HG02885 (cell line): ENCODE results near the gene DSC3.

Experiments
- ATAC-seq: cut with Tn5 transposase; IDR thresholded peaks from one replicate; pipeline ENCODE4 v1.9.1; 2021; ENCODE audit warnings: mild to moderate bottlenecking; ENCODE audit not compliant: unreplicated experiment, poor library complexity

Gene DSC3

DNA sequence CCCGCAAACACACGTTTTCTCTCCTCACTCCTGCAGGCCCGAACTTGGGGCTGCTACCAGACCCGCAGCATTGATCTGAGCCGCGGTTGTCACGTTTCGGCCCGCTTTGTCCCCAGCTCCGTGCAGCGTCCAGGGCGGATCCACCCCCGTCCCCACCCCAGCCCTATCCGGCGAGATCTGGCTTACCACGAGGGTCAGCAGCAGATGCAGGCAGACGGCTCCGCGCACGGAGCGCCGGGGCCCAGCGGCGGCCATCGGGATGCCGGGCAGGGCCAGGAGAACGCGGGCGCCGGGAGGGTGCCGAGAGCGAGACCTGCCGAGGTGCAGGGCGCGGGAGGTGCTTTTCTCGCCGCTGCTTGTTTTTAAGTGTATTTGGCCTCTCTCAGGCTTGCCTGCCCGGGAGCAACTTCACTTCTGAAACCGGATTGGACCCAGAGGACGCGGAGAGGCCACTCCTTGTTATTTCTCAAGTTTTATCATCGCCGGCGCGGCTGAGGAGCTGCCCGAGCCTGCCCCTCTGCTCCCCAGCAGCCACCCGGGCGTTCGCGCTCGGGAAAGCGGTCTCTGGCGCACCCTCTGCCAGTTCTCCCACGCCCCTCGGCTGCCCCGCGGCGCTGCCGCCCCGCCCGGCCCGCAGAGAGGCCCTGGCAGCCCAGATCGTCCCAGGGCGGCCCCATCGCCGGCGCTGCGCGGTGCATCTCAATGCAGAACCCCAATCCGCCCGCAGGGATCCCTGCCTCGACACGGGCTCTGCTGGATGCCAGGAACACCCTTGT lies at the start of gene DSC3:
Gene DSC3 (minus strand): TSS at position 337 of the 776 bp plus-strand sequence. CDS start 82 bp downstream, at position 255.
- no peak for ATAC-seq

GRCh38 chr18:31091350-31091749 lies 48.8 kb upstream of the DSC3 start:
- ATAC-seq, result no peak

GRCh38 chr18:31088532-31088931 lies 46.0 kb upstream of the DSC3 start:
- ATAC-seq, result no peak

GRCh38 chr18:31079973-31080372 lies 37.4 kb upstream of the DSC3 start:
- ATAC-seq, result no peak

DNA sequence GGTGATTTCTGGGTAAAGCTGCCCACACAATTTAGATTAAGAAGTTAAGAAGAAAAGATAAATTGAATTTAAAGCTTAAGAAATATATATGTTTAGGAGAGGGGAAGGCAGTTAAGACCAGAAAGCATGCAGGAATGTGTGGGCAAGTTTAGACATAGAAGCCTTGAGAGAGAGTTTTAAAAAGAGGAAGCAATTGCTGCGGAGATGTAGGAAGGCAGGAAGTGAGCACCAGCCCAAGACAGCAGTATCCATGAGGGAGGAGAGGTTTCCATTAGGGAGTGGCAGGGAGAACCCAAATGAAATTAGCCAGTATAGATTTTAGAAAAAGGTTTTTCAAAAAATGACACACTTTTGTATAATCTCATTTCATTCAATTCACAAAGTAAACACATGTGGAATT lies 35.3 kb upstream of the DSC3 start:
- no peak for ATAC-seq

- ATAC-seq, result no peak
Observed at GRCh38 chr18:31072175-31072574, 29.6 kb upstream of the DSC3 start.

DNA sequence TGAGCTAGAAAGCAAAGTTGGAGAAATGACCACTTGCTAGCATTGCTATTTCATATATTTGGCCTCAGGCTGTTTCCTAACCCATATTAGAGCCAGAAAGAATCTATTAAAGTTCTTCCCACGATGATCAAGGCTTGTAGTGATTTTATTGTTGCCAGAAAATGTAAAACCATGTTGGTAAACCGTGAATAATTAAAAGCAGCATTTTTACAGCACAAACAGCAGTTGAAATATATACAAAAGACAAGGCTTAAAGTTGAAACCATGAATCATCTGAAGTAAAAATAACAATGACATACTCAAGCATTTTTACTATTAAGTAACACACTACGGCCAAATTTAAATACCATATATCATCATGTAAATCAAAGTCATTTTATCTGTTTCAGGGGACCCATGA lies 27.7 kb upstream of the DSC3 start:
- ATAC-seq, result no peak

DNA sequence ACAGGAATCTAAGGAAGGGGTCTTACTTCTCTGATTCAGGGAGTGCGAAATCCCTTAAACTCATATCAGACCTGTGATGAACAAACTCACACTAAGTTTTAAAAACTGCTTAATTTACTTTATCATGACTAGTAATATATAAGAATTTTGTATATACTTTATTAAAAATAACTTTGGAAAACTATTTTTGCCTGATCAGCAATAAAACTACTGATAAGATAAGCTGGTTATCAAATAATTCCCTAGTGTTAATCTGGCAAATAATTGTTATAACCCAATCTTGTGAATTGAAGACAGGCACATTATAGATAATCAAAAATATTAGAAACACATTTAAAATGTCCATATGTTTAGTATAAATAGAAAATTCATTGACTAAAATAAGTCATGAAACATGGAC lies 23.7 kb upstream of the DSC3 start:
- no peak for ATAC-seq

DNA sequence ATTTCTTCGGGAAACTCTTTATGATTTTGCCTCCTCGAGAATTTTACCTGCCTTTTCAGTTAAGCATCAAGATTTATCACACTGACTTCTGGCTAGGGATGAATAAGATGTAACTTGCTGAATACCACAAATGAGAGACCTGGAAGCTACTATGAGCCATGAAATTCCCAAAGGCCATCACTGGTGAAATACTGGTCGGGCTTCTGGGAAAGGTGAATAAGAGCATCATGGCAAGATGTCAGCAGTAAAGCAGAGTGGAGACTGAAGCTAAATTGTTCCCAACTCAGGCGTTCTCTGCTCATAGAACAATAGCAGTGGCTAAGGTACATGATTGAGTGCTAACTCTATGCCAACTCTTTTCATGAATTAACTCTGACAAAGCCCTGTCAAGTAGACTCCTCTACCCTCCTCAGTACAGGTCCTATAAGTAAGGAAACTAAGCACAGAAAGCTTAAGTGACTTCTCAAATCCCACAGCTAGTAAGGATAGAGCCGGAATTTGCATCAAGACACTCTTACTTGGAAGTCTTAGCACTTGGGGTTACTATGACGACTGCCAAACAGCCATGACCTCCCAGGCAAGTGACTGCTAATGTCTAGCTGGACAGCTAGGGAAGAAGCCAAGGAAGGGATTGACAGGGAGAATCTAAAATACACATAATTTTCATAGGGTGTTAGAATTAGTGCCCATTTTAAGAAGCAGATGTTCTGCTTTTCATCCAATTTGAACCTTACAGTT lies 22.7 kb upstream of the DSC3 start:
- ATAC-seq, result no peak

DNA sequence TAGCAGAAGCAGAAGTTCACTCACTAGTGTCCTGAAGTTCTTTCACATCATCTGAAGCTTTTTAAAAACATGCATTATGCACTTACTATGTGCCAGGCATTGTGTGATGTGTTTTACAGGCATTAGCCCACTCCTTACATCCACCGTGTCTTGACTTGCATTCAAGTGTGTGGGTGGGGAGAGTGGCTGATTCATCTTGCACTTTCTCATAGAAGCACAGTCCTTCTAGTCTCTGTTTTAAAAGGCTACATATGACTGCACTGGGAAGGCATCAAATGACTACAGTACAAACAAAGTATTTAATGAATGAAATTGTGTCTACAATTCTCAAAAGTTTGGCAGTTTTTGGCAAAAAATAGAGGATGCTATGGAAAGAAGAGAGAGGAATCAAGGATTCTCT lies 21.6 kb upstream of the DSC3 start:
- peak; percentile 72 for ATAC-seq

DNA sequence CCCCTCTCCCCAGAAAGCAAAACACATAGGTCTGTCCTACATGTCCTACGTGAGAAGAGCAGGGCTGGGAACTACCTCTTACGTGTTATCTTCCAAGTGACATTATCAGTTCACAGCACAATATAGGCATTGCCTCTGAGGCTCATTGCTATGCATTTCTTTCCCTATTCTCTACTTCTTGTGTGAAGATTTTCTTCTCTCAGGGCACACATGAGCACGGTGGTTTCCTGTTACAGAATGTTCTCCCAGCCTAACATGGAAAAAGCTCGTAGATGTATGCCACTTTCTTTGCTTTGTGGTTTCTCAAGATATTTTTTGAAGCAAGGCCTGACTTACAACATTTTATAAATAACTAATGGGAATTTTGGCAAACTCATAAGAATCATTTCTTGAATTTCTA lies 19.4 kb upstream of the DSC3 start:
- ATAC-seq, result no peak

DNA sequence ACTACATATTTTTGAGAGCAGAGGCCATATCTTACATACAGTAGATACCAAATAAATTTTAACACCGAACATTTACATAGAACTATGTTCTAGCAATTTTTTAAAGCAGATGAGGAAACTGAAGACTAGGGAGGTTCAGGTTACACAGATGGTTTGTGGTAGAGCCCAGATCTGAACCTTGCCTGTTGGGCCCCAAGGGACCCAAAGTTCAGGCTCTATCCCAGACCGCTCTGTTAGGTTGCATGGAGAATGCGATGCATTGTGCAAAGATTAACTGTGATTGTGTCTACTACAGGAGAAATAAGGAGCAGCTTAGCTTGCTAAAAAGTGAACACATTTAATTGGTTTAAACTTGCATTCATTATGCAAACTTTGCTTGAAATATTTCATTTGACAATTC lies 16.4 kb upstream of the DSC3 start:
- ATAC-seq, result no peak

DNA sequence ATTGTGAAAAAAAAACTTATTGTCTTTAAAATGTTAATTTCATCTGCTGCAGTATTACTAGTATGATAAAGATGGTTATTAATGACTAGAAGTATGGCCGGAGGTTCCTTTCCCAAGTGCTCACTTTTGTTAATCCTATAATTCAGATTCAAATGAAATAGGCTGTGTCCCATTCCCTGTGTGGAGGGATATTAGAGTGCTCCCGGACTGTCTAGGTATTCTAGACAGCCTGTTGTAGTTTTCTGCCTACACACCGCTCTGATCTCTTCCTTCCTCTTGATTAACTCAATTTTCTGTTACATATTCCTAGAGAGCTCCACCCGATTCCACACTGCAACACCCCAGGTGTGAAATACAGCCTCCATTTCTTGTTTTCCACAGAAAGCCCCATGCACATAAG lies 15.4 kb upstream of the DSC3 start:
- no peak for ATAC-seq

DNA sequence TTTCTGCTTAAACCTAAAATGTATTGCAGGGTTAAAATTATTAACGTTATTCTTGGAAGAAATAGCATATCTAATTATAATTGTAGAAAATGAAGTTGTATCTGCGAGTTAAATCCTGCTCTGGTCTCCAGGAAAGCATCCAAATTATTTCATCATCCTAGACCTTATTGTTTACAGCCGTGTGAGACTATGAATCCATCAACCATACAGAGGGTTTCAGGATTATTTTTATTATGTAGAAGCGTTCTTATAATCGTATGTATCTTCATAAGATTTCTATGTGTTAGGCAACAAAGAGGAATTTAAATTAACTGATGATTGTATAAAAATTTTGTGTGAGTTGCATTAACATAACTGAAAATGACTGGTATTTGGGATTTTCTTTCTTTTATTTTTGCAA lies 14.5 kb upstream of the DSC3 start:
- no peak for ATAC-seq

DNA sequence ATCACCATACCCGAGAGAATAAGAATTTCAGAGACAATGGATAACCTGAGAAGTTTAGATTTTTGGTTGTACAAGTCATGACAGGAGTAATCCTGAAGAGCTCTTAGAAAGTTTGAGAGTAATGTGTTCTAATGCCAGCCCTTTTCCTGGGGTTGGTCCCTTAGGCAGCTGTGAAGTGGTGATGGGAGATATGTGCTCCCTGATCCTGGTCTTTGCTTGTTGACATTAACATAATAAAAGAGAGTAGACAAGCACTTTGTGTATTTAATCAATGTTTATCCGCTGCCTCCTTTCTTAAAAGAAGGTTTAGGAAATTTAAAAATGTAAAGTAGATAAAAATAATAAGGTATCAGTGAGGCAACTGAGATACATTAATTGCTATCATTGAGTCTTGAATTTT lies 13.8 kb upstream of the DSC3 start:
- no peak for ATAC-seq

DNA sequence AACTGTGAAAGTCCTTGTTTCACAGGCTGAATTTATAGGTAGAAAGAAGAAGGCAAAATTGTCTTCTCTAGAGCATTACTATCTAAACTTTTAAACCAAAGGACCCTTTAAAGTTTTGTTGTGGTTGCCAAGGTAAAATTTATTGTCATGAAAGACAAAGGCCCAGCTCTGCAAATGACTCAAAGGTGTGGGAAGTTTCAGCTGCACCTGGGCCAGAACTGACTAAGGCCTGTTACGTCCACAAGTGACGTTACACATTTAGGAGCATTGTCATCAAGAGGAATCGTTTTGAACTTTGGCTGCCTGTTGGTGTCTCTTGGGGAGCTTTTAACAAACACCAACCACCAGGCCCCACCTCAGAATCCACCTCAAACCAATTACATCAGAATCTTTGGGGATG lies 8.1 kb upstream of the DSC3 start:
- no peak for ATAC-seq

GRCh38 chr18:31049189-31049588 lies 6.6 kb upstream of the DSC3 start:
- no peak for ATAC-seq

GRCh38 chr18:31048216-31048615 lies 5.7 kb upstream of the DSC3 start:
- ATAC-seq, result no peak

DNA sequence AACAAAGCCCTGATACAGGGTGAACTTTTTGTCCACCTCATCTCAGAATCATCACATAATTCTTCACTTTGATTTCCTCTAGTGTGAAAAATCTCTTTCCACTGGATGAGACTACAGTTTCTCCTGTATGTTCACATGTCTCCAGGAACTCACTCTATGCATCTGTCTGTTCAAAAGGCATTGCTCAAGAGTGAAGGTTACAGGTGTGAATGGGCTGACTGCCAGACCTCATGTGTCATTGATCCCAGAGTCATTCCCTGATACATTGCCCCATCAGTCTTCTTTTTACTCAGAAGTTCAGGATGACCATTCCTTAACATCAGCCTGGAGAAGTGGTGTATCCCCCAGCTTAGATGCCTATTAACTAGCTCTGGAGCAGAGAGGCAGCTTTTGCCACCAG lies 4.4 kb upstream of the DSC3 start:
- no peak for ATAC-seq

DNA sequence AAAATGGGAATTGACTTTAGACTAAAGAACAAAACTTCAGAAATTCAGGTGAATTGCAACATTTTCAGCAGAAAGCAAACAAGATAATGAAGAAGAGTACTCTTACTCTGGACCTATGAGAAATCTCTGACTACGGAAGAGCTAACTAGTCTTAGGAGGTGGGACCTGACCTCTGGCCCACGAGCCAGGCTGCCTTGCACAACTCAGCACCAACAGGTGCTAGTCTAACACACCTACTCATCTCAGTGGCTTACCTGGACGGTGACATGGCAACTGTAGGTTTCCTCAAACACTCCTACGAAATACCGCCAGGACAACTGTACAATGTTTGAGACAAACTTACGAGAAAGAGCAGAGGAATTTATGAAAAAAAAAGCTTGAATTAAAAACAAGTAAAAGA lies 3.1 kb upstream of the DSC3 start:
- ATAC-seq, result no peak

- ATAC-seq, result no peak
Observed at GRCh38 chr18:31044926-31045325, 2.4 kb upstream of the DSC3 start.

GRCh38 chr18:31043709-31044108 lies 1.2 kb upstream of the DSC3 start:
- ATAC-seq, result no peak
